Inferior parietal cortex (tissue), 1 donor: ENCODE measurements around the gene ANTXR1.
"Not testable (repeated sequence)": the region's sequence is repeated elsewhere in the genome, so short reads cannot be mapped to it uniquely, and the experiment has no call there.

ENCODE experiments used
- DNase-seq: peaks from one replicate; pipeline ENCODE4 v3.0.0-alpha.2; 2016; ENCODE audit errors: extremely low spot score

The ANTXR1 gene

DNA sequence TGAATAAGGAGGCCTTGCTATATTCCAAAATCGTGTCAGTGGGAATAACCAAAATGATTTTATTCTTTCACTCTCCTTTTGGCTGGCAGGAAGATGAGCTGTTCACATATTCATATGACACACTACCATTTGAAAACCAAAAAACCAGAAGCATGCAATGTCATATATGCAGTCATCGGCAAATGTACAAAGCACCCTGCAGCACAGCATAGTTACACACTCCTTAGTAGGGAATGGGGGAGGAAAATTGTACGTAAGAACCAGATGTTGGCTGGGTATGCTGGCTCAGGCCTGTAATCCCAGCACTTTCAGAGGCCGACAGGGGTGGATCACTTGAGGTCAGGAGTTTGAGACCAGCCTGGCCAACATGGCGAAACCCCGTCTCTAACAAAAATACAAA lies 197.4 kb downstream of the ANTXR1 start:
- no peak for DNase-seq

GRCh38 chr2:69211048-69211447 lies 198.1 kb downstream of the ANTXR1 start:
- DNase-seq = no peak

DNA sequence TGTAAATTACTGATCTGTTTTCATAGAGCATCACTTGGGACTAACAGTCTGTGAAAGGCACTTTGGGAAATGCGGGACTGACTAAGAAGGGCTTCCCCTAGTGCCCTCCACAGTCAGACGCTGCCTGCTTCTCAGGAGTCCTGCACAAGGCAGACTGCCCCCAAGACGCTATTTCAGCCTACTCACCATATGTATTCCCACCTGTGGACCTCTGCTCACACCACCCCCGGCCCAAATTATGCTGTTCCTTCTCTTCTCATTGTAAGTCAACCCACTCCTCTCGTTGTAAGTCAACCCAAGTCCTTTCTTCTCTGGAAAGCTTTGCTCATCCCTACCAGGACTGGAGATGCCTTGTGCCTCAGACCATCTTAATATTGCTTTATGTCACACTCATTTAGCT lies 198.7 kb downstream of the ANTXR1 start:
- no peak for DNase-seq

DNA sequence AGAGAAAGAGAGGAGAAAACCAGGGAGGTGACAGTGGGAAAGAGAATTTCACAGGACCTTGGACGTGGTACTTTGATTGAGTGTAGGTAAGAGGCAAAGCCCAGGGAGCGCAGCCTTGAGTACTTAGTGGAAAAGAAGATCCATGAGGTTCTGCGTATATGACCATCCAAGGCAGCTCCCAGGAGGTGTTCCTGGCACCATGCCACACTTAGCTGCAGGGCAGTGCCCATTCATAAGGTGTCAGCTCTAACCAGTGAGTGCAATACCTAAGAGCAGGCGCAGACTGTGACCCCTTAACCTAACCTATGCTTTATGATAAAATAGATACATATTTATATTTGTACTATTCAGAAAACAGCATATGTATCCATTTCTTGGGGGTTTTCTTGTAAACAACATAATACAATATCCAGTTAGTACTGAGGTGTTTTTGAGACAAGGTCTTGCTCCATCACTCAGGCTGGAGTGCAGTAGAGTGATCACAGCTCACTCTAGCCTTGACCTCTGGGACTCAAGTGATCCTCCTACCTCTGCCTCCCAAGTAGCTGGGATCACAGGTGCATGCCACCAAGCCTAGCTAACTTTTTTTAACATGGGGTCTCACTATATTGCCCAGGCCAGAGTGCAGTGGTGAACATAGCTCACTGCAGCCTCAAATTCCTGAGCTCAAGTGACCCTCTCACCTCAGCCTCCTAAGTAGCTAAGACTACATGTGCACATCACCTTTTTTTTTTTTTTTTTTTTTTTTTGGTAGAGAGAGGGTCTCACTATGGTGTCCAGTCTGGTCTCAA lies 199.5 kb downstream of the ANTXR1 start:
- DNase-seq = no peak

DNA sequence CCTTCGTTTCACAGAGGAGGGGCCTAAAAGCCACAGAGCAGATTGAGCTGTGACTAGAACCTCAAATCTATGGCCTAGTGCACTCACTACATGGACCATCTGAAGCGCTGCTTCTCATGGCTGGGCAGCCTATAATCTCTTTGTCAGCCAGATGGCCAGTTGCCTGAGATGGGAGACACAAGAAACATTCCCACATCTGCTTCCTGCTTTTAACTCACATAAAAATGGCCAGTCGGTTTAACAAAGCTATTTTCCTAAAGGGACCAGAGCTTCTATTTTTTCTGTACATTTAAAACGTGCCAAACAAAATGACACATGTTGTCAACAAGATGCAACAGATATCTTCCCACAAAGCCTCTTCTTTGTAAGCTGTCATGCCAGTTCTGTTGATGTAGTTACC lies 200.2 kb downstream of the ANTXR1 start:
- DNase-seq = no peak

DNA sequence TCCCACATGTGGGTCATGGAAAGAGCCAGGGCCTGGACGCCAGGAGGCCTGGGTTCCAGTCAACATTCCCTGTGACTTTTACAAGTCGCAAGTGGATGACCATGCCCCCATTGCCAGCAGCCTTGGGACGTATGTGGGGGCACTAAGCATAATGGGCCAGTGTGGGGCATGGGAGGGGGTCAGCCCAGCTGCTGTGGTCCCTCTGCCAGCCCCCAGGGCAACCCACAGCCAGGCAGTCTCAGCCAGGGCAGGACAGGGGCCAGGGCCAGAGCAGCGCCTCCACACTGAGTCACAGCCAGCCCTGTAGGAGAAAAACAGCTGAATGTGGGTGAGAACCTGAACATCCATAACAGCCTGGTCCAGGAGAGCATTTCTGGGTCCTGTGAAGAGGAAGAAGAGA lies 200.8 kb downstream of the ANTXR1 start:
- no peak for DNase-seq

DNA sequence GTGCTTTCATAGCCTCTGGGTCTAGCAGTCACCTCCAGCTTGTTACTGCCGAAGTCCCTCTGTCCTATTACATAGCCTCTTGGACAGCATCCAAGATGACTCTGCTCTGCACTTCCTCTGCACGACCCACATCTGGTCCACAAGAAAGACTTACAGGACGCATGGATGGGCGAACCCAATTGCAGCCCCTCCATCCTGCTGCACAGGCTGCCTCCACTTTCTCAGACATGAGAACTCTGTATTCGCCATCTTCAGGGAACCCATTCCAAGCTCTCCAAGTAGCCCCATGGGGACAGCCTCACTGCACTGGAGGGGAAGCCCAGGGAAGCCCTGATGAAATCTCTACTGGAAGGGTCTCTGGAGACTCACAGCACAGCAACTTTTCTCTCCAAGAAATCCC lies 201.9 kb downstream of the ANTXR1 start:
- no peak for DNase-seq

DNA sequence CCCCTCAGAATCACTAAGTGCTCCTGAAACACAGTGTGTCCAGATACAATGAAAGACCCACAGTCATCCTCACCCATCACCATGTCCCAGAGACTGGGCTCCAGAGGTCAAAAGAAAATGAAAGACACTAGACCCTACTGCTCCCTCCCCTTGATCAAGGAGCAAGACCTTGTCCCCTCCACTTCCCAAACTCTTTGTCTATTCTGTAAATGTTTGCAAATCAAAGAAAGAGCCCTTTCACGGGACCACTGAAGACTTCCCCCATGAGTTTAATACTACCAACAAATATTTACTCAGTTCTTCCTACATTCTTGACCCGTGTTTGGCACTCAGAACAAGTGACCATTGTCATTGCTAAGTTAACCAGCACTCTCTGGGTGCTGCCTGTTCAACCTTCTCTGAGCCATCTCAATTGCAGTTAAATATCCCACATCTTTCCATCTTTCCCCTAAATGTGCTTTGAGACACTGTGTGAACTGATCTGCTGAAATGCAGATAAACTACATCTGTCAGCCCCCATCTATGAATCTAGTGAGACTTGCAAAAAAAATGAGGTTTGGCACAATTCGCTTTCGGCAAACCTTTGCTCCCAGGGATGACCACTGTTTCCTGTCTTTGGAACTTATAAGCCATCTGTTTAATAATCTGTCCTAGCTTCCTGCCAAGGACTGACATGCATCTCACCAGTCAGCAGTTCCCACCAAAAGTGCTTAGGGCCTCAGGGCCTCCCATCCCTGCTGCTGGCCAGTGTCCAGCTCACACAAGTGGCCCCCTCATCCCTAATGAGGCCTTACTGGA lies 203.8 kb downstream of the ANTXR1 start:
- DNase-seq = no peak

DNA sequence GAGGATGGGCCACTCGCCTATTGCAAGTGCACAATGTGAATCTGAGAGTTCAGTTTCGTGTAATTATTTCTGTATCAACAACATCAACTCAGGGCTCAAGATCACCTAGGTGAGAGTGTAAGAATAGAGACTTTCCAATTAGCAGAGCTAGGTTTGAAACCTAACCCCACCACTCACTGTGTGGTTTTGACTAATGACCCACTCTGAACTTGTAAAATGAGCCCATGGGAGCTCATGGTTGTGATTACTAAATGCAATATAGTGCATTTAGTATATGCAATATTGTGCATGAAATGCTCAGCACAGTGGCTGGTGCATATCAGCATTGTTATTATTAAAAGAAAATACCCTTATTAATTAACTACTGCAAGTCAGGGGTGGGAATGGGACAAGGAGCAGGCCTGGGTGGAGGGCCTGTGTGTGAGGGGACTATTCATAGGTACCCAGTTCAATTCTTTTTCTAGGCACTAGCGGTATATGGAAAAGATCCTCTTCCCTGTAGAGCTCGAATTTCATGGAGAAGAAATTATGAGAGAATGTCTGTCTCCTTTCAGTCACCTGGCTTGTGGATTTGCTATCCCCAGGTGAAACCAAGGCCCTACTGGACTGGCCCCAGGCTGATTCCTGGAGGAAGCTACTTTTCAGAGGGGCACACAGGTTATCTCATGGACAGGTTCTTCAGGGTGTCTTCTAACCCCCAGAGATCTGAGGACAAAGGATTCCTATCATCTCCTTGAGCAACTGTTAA lies 204.5 kb downstream of the ANTXR1 start:
- DNase-seq = no peak

DNA sequence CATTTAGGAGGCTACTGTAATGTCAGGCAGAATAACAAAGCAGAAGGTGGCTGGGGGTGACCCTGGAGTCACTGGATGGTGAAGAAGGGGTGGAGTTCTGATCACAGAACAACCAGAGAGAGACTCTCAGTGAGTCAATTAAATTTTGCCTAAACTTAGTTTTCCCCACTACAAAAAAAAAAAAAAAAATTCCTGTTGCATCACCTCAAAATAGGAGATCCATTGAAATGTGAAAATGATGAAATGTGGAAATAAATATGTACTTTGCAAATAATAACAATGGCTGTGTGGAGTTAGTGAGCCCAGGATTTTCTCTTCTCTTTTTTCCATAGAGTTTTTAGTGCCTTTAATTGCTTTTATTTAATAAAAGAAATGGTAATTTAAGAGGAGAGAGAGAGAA lies 208.5 kb downstream of the ANTXR1 start:
- no peak for DNase-seq

DNA sequence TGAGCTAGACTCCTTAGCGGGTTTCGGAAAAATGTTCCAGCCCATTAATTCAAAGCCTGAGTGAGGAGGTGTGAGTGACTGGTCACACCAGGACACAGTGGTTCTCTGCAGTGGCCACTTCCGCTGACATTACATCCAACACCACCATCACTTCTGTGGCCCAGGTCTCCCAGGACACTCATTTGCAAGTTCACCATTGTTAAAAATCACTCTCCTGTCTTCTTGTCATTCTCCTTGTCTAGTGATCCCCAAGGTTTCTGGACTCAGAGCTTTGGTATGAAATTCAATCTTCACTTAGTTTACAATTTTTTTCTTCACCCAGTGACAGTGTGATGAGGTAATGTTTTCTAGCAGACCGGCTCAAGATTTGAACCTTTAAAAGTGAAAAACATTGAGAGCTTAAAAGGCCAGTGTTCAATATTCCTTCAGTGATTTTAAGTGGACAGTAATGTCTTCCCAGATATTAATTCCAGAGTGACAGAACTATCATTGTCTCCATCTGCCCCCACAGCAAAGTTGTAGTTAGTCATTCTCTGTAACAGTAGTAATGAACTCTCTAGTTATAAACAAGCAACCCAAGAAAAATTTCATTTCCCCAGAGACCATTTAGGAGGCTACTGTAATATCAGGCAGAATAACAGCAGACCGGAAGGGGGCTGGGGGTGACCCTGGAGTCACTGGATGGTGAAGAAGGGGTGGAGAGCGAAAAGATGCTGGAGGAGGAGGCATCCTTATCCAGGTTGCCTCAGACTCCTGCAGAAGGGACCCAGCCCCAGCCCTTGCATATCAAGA lies 209.2 kb downstream of the ANTXR1 start:
- DNase-seq = no peak

DNA sequence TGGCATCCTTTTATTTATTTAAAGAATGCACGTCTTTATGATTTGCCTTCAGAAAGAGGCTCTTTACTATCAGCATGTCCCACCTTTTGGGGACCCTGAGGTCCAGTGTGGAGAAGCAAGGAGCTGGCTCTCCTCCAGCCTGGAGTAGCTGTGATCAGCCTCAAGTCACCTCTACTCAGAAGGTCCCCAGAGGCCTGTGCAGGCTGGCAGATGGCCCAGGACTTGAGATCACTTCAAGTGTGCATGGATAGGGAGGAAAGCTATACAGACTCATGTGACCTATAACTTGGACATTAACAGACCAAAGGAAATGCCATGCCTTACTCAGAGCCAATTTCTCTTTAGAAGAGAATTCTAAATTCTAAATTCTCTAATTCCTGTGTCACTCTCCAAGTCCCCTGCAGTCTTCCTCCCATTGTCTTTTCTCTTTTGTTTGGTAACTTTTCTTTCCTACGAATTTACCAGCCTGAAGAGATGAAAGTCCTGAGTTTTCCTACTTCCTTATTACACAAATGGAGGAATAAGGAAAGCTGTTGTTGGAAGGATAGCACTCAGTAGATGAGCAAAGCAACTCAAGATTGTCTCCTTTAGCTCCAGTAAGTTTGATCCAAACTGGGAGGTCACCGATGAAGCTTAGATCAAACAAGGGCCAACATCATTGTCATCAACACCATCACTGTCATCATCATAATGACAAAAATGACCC lies 210.1 kb downstream of the ANTXR1 start:
- DNase-seq = no peak

DNA sequence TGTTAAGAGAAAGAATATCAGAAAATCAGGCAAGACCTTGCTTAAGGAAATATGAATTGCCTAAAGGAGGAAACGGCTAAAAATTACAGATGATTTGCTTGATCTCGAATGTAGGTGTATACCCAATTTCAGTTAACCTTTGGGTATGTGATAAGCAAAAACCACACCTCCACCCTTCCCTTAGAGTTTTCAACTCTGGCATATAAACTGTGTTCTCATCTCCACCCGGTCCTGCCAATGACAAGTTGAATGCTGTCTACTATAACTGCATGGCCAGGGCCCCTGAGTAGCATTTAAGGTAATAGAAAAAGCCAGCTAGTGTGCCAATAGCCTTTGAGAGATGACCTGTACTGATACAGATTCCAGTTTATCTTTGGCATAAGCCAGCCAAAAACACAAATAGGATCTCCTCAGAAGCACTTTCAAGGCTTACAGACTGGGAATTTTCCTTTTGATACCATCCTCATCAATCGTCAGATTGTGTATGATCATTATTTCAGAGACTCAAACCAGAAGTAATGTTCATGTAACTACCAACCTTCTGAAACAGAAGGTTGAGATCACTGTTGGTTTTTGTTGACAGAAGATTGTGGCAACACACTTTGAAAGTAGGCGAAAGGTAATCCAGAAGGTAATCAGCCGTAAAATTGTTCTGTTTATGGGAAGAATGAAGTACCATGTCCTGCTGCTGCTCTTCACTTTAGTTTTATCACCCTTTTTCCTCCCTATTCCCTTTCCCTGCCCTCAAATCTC lies 211.0 kb downstream of the ANTXR1 start:
- no peak for DNase-seq

DNA sequence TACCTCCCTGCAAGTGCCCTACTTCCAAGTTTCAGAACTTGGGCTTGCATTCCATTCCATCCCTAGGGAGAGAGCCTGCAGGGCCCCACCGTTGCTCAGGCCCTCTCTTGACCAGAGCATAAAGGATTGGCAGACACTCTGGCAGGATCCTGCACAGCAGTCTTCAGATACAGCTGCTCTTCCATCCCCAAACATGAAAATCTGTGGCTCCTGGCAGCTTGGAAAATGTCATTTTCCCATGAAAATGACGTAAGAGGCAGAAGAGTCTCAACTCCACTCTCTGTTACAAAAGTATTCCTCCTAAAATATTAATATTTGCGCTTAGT lies 211.5 kb downstream of the ANTXR1 start:
- no peak for DNase-seq

- no peak for DNase-seq
Observed at GRCh38 chr2:69225933-69226332, 213.0 kb downstream of the ANTXR1 start.

DNA sequence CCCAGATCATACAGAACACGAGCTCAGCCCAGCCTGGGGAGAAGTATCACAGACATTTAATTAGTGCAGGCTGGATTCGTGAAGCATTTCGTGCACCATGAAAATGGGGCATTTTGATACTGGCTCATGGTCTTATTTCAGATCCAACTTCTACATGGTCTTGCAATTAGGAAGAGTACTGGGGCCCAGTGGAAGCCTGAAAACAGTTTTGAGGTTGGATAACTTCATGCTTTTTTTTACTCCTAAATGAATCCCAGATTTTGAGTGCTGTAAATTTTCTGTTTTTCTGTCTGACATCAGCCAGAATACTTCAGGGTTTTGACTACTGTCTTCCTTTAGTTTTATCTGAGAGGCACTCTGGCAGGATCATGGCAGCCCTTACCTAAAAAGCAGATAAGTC lies 213.9 kb downstream of the ANTXR1 start:
- no peak for DNase-seq

DNA sequence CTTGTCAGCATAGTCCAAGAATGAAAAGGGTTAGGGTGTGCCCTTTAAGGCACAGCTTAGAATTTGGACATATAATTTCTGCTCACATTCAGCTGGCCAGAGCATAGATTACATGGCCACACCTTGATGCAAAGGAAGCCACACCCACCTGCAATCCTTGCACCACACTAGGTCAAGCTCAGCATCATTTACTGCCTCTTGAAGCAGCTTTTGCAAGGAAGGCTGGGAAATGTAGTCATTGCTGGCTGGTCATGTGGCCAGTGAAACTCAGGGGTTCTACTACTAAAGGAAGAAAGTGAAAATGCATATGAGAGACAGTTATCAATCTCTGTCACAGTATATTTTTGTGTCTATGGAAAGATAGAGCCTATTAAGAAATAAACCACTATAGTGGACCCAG lies 214.7 kb downstream of the ANTXR1 start:
- DNase-seq = no peak

GRCh38 chr2:69230946-69231345 lies 218.0 kb downstream of the ANTXR1 start:
- not testable (repeated sequence) for DNase-seq

- no peak for DNase-seq
Observed at GRCh38 chr2:69231612-69232277, 218.8 kb downstream of the ANTXR1 start.

DNA sequence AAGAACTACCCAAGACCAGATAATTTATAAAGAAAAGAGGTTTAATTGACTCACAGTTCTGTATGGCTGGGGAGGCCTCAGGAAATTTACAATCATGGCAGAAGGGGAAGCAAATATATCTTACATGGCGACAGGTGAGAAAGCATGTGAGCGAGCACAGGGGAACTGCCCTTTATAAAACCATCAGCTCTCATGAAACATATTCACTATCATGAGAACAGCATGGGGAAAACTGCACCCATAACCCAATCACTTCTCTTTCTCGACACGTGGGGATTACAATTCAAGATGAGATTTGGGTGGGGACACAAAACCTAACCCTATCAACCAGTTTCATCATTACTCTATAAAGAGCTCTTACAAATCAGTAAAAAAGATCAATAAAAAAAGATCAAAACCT lies 222.9 kb downstream of the ANTXR1 start:
- not testable (repeated sequence) for DNase-seq
